Umbilical cord (tissue), 2 donors: Measurements from ENCODE around the gene ZSCAN22. TPM values are rescaled to one million over a fixed set of nuclear protein-coding genes. Genes with fewer than 3 reads are reported as not detected.

Source experiments
- DNase-seq: peaks from one replicate; pipeline ENCODE4 v3.0.0-alpha.2; 2015; ENCODE audit warnings: low spot score
- total RNA-seq: library from RNA; depleted of rRNA; stranded (reverse); fragments of >200 nt; gene quantifications from one replicate; pipeline ENCODE4 v1.2.3, GENCODE V29; 2014; ENCODE audit warnings: low replicate concordance; ENCODE audit not compliant: insufficient read depth

The ZSCAN22 gene
- total RNA-seq, 1 donor from 2014 or later: 2.9 TPM

DNA sequence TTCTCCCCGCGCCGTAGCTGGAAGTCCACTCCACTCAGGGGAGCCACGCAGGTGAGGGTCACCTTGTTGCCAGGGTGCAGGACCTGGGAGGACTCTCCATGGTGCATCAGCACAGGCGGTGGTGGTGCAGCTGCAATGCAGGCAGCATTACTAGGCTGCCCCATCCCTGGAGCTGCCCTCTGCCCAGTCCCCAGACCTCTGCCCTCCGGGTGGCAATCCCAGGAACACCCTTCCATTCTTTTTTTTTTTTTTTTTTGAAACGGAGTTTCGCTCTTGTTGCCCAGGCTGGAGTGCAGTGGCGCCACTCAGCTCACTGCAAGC is 24.7 kb downstream of the ZSCAN22 start:
- no peak for DNase-seq

DNA sequence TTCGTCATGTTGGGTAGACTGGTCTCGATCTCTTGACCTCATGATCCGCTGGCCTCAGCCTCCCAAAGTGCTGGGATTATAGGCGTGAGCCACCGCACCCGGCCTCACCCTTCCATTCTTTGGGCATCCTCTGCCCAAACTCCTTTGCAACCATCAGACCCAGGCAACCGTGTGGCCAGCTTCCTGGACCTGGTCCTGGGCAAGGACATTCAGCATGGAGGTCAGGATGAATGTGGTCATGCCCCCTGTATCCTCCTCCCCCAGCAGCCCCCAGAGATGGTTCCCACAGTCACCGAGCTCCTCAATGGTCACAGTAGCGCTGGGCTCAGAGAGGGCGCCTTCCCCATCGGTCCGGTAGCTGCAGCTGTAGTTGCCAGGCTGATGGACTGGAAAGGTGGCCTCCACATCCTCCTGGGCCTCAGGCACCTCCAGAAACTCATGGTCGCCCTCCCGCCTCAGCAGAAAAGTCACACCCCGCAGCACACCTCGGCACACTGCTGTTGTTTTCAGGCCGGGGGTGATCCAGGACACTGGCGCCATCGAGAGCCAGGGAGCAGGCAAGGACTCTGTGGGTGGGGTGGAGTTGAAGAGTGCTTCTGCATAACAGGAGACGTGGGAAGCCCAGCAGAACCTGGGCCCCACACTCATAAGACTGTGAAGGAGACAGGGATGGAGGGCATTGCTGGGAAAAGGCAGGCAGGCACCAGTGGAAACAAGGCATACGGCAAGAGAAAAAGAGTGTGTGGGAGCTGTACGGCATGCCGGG is 25.4 kb downstream of the ZSCAN22 start:
- no peak for DNase-seq

DNA sequence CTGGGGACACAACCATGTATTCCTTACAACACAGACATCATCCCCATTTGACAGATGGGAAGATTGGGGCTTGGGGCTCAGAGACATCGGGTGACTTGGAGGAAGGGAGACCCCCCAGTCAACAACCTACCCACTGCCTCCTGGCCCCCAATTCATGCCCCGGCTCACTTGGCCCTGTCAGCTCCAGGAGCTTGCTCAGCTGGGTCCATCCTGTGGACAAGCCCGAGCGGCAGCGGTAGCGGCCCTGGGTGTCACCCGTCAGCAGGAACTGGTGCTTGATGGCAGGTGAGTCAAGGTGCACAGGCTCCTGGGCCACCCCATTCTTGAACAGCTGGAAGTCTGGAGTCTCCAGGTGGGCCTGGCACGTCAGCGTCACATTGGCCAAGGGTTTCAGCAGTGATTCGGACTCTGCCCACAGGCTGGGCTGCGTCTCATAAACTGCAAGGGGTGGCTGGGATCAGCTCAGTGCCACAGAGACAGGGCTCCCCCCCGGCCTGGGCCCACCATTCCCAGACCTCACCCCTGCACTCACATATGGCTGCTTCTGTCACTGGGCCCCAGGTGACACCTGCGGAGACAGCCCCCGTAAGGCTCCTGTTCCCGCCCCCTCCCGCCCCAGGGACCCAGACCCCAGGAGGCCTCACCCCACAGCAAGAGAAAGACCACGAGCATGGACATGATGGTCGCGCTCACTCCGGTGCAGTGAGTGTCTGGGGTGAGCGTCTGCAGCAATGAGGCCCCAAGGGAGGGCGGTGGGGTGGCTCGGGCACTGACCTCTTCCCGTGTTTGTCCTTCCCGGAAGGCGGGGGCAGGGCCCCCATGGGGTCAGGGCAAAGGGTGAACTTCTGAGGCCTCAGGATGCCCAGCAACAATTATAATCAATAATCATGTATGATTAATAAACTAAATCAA is 26.2 kb downstream of the ZSCAN22 start, which contains the start of gene A1BG:
TSS of gene A1BG (minus strand) at position 733 of the 912 bp plus-strand sequence. CDS start at position 678, 55 bp downstream.
- DNase-seq: no peak

DNA sequence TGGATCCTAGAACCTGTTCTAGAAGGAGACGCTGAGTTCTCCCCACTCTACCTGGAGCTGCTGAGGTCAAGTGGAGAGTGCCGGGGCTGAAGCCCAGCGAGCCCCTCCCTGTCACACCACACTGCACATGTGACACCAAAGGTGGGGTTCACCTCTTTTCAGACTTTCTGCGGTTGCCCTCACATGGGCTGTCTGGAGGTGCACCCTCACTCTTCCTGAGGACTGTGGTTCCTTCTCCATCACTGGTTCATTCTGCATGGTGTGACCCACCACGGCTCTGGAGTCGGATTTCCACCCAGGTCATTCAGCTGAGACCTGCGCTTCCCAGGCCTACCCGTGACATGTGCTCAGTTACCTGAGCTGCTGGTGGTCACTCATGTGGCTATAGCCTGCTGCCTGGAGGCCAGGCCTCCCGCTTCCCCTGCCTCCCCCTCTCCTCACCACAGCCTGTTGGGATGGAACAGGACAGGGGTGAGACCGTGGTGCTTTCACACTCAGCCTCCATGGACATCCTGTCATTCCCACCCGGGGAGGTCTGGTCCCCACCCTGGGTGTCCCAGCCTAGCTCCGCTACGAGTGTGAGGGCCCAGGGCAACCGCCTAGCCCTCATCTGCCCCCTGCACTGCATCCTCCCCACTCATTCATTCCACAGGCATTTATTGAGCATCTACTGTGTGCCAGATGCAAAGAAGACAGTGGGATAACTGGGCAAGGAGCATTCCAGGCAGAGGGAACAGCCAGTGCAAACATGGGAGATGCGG is 27.1 kb downstream of the ZSCAN22 start:
- DNase-seq: no peak

DNA sequence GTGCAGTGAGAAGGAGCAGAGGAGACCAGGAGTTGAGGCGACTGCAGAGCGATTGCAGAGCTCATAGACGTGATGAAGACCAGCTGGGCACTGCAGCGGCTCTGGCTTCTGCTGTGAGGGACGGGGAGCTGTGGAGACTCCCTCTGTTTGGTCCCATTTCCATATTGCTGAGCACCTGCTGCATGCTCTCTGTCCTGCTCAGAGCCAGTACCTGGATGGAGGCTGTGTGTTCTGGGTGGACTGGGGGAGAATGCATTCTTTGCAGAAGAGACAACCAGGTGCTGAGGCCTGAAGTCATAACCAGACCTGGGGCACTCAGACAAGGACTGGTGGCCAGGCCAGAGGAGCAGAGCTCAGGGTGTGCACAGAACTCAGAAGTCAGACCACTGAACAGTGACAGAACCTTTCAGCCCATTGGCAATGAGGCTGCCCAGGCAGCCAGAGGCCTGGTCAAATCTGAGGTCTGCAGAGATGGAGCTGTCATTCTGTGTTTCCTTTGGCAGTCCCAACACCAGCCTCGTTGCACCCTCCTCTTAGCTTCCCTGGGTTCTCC is 27.8 kb downstream of the ZSCAN22 start:
- no peak for DNase-seq

DNA sequence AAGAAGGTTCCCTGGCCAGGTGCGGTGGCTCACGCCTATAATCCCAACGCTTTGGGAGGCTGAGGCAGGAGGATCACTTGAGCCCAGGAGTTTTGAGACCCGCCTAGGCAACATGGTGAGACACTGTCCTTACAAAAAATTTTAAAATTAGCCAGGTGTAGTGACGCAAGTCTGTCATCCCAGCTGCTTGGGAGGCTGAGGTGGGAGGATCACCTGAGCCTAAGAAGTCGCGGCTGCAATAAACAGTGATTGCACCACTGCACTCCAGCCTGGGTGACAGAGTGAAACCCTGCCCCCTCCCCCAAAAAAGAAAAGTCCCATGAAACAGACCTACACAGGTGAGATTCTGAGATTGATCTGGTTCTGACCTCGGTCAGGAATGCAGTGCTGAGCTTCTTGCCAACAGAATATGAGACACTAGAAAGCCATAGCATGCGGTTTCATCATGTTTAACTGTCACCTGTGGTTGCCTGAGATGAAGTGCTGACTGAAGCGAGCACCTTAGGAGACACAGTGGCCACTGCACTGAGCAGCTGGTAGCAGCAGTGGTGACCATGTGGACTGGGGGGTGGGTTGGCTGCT is 28.5 kb downstream of the ZSCAN22 start:
- DNase-seq: no peak

DNA sequence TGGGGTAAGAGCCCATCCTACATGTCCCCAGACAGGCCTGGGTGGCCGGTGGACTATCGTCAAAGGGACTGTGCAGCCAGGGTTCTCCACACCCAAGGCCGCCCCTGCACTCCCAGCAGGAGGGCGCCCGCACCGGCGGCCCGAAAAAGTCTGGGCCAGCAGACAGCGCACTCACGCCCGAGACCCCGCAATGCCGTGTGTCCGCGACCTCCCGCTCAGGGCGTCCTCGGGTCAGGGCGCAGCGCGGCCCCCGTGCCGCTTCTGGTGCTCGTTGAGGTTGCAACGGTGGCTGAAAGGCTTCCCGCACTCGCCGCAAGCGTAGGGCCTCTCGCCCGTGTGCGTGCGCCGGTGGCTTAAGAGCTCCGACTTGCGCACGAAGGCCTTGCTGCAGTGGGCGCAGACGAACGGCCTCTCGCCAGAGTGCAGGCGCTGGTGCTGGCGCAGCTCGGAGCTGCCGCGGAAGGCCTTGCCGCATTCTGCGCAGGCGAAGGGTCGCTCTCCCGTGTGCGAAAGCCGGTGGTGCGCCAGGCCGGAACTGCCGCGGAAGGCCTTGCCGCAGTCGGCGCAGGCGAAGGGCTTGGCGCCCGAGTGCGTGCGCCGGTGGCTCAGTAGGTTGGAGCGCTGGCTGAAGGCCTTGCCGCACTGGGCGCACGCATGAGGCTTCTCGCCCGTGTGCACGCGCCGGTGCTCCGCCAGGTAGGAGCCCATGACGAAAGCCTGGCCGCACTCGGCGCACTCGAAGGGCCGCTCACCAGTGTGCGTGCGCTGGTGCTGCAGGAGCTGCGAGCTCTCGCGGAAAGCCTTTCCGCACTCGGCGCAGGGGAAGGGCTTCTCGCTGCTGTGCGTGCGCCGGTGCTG is 29.3 kb downstream of the ZSCAN22 start:
- no peak for DNase-seq

DNA sequence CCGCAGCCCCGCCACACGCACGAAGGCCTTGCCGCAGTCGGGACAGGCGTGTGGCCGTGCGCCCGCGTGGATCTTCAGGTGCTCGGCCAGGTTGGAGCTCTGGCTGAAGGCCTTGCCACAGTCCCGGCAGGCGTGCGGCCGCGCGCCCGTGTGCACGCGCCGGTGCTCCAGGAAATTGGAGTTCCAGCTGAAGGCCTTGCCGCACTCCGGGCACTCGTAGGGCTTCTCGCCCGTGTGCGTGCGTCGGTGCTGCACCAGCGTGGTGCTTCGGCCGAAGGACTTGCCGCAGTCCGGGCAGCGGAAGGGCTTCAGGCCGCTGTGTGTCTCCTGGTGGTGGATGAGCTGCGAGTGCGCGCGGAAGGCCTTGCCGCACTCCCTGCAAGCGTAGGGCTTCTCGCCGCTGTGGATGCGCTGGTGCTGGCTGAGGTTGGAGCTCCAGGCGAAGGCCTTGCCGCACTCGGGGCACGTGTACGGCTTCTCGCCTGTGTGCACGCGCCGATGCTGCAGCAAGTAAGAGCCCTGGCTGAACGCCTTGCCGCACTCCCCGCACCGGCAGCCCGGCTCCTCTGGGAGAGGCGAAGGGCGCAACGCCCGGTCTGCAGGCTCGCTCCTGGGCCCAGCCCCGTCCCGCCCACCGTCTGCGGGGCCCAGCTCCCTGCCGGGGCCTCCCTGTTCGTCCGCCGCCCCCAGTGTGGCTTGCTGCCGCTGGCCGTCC is 30.1 kb downstream of the ZSCAN22 start:
- no peak for DNase-seq

DNA sequence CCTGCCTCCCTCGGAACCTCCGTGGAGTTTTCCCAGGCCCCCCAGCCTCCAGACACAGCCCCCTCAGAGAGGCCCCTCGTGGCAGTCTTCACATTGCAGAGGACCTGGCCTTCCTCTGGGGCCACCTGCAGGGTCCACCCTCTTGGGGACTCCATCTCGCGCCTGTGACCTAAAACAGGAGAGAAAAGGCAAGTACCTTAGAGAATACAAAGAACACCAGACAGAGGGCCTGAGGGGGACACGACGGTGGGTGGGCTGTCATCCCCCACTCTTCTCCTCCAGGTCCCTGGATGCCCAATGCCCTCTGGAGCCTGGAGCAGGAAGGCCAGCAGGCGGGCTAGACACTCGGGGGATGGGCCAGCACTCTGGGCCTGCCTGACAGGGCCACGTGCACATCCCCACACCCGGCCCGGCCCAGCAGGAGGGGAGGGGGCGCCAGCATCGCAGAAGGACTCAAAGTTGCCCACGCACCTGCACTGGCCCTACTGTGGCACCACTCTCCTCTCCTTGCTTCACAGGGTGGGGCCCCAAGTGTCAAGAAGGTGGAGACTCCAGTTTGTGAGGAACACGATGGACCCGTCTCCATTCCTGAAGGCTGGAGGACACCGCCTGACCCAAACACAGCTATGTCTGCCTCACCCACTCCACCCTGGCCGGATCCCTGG is 30.8 kb downstream of the ZSCAN22 start:
- DNase-seq: no peak

DNA sequence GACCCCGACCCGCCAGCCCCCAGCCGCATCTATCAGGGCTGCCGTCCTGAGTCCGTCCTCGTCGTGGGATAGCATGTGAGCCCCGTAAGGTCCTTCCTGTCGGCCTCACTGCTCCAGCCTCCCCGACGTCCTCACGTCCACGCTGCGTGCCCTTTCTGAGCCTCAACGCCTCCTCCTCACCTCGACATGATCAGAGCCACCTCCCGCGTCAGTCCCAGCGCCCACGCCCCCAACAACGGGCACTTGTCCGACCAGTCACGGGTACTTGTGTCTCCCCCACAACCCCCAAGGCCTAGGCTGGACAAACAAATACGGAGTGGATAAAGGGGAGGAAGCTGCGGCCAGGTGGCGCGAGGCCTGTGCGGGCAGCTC is 35.1 kb downstream of the ZSCAN22 start:
- no peak for DNase-seq

DNA sequence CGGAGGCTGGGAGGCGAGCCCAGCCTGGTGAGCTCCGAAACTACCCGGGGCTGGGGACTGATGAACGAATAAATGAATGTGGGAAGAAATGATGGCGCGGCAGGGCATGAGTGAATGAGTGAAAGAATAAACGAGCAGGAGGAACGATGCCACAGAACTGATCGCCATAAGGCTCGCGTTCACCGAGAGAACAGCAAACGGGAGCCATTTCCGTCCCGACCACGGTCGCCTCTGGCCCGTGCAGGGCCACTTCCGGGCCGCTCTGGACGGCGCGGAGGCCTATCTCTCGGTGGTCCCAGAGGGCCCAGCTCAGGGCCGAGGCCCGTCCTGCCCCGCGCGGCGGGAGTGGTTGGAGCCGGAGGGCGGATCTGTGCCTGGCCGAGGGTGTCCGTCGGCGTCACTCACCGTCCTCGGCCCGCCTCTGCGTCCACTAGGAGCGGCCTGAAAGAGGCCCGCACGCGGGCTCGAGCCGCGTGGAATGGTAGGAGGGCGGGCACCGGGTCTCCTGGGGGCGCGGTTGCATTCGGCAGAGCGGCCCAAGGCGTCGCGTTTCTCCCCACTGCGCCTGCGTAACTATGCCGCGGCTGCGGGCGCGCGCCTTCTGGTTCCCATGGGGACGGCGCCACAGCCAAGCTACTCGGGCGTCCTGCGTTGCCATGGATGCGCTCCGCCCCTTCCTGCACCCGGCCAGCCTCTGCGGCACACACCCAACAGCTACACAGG is 35.6 kb downstream of the ZSCAN22 start, which contains the start of gene ZNF497:
TSS of gene ZNF497 (minus strand) at position 480 of the 723 bp plus-strand sequence. CDS start 5,116 bp downstream, outside the sequence.
- DNase-seq: peak; percentile 99

DNA sequence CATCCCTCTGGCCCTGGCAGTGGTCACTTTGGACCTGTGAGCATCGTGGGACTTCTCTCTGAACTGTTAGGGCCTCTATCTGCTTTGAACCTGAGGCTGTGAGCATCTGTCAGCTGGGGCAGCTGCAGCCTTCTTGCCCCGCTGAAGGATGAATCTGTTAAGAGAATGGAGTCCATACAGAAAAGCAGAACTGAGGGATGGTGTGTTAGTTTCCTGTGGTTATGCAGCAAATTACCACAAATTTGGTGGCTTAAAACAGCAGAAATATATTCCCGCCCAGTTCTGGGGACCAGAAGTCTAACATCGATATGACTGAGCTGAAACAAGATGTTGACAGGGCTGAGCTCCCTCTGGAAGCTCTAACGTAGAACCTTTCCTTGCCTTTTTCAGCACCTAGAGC is 37.4 kb downstream of the ZSCAN22 start:
- no peak for DNase-seq

DNA sequence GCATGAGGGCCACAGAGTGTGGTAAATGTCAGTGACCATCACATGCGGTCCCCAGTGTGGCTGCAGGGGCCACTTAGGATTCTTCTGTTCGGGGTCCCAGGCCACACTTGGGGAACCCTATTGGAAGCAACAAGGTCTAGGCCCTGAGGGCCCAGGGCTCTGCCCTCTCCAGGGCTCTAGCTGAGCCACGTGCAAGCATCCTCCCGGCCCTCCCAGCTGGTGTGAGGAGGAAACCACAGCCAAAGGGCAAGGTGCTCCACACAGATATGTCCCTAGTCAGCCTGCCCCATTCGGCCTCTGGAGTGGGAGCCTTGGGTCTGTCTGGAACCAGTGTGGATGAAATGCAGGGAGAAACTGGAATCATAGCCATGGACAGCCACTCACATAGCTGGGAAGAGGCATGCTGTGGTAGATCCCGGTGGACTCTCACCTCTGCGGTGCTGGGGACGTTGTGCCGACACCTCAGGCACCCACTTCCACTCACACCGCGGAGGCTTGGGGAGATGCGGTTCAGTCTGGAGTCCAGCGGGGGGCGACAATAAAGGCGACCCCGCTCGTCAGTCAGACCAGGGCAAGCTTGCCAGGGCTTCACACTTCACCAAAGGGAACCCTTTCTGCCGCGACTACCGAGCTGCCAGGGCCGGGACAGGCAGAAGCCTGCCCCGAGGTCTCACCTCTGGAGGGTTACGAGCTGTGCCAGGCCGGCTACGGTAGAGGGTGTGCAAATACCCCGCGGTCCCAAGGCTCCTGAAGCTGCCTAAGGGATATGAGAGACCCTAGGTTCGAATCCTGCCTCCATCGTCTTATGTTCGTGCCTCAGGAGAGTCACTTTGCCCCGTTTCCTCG is 40.0 kb downstream of the ZSCAN22 start:
- no peak for DNase-seq

DNA sequence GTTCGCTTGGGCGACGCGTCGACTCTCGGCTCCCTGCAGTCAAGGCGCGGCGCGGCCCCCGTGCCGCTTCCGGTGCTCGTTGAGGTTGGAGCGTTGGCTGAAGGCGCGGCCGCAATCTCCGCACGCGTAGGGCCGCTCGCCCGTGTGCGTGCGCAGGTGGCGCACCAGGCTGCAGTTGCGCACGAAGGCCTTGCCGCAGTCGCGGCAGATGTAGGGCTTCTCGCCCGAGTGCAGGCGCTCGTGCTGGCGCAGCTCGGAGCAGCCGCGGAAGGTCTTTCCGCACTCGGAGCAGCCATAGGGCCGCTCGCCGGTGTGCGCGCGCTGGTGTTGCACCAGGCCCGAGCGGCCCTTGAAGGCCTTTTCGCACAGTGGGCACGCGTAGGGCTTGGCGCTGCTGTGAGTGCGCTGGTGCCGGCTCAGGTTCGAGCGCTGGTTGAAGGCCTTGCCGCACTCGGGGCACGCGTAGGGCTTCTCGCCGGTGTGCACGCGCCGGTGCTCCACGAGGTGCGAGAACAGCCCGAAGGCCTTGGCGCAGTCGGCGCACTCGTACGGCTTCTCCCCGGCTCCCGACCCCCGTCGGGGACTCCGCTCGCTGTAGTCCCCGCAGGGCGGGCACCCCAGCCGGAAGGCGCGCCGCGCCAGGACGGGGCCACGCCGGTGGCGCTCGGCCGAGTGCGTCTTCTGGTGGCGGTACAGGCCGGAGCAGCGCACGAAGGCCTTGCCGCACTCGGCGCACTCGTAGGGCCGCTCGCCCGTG is 41.1 kb downstream of the ZSCAN22 start:
- no peak for DNase-seq

DNA sequence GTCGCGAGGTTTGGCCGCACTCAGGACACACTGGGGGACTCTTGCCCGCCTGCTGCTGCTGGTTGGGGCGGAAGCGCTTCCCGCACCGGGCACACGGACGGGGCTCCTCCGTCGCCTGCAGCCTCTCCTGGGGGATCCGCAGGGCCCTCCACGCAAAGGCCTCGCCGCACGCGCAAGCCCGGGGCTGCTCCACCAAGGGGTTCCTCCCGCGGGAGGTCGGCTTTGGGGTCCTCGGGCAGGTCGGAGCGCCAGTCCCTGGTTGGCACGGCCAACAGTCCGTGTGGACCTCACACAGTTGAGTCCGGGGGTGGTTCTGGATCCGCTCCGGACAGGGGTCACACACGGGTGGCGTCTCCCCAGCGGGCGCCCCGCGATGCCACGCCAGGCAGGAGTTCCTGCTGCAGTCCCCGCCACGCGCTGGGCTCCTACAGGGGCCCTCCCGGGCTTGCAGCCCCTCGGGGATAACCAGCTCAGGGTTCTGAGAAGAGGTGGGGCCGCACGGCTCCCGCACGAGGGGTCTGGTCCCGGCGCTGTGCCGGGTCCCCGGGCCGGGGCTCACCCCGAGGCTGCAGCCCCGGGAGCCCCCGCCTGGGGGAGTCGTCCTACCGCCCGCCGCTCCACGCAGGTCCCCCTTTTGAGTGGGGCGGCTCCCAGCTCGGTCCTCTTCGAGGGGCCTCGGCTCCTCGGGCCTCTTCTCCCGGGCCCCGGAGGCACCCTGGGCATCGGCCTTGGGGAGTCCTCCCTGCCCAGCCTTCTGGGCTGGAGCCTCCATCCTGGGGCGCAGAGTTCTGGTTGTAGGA is 42.0 kb downstream of the ZSCAN22 start:
- DNase-seq: no peak
